22Rv1 (cell line): ENCODE data around the gene CIB4.

Experiments used
- H3K27ac ChIP-seq: fragments of 450-650 bp; 2 replicates; pipeline ENCODE4 v1.5.1; 2017
- CTCF ChIP-seq: fragments of 450-650 bp; IDR thresholded peaks from 2 replicates; pipeline ENCODE4 v1.5.1; 2017; ENCODE audit warnings: mild to moderate bottlenecking
- ZFX ChIP-seq: fragments of 450-650 bp; IDR thresholded peaks from 2 replicates; pipeline ENCODE4 v1.6.1; 2017; ENCODE audit warnings: antibody characterized with exemption, borderline replicate concordance

The CIB4 gene

DNA sequence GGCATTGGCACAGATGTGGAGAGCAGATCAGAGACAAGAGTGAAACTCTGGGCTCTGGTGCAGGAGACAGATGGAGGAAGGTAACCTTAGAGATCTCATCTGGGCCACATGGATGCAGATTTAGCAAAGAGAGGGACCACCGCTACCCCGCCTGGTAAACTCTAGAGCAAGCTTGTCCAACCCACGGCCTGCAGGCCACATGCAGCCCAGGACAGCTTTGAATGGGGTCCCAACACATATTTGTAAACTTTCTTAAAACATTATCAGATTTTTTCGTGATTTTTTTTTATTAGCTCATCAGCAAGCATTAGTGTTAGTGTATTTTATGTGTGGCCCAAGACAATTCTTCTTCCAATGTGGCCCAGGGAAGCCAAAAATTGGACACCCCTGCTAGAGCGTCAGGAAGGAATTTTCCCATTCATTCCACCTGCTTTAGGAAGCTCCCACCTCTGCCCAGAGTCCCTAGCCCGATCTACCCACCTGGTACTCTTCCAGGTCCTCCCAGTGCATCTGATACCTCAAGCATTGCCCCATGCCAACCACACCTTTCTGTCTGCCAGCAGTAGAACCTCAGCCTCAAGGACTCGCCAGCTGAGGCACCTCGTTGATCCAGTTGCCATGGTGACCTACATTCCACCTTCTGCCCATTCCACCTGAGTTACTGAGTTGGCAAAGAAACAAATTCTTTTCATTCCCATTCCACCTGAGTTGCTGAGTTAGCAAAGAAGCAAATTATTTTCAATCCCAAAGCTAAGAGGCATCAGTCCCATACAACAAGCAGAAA lies at the start of gene CIB4:
Gene CIB4 (minus strand): TSS at position 586 of the 784 bp plus-strand sequence. CDS start 52 bp downstream, at position 534.
- no peak for TF ChIP-seq ZFX
- no peak for TF ChIP-seq CTCF
- no peak within 1 kb of the TSS for H3K27ac ChIP-seq

GRCh38 chr2:26687801-26688200 lies 46.6 kb upstream of the CIB4 start:
- TF ChIP-seq ZFX (no peak), CTCF (no peak)
- no peak overlapping the region for H3K27ac ChIP-seq

- H3K27ac ChIP-seq = no peak overlapping the region
- TF ChIP-seq CTCF = no peak
These were observed 46.2 kb upstream of the CIB4 start for GRCh38 chr2:26687328-26687727.

GRCh38 chr2:26685989-26686839 lies 45.0 kb upstream of the CIB4 start:
- TF ChIP-seq CTCF = no peak
- no peak for TF ChIP-seq ZFX
- no peak overlapping the region for H3K27ac ChIP-seq

DNA sequence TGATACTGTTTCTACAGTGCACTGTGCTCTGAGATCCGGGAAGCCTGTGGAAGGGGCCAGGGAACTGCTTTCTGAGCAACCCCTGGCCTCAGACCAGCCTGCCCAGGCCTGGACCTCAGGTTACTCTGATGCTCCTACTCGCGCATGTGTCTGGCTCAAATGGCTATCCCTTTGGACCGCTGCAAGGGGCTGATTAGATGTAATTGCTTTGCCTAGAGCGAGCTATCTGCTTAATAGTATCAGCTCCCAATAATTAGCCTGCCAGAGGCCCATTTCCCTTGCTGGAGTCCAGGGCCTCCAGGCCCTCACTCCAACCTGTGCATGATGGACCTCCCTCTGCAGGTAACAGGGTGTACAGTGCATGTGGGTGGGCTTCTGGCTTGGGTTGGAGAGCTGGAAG lies 44.2 kb upstream of the CIB4 start:
- no peak overlapping the region for H3K27ac ChIP-seq
- TF ChIP-seq CTCF = no peak
- no peak for TF ChIP-seq ZFX

- no peak overlapping the region for H3K27ac ChIP-seq
- TF ChIP-seq CTCF = no peak
- TF ChIP-seq ZFX = no peak
These were observed 42.4 kb upstream of the CIB4 start for GRCh38 chr2:26683583-26683982.

DNA sequence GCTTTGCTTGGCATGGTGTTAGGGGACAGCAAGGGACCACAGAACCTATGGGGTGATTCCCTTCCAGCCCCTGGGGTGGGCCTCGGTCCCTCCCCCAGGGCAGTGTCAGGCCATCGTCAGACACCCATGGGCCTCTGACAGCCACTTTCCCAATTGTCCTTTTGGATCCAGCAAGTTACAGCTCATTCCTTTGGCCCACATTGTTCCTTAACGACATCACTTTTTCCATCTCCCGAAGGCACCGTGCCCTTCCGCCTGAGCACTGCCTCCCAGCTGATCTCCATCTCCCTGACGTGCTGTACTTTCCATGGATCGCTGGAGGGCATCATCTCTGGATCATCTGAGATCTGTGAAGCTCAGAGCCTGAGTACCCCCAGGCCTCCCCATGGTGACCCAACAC lies 41.0 kb upstream of the CIB4 start:
- no peak for TF ChIP-seq ZFX
- TF ChIP-seq CTCF = no peak
- H3K27ac ChIP-seq = no peak overlapping the region
